Thoracic aorta (tissue), 2 donors: ENCODE results near the gene PPP1R12B. TPM values are rescaled to one million over a fixed set of nuclear protein-coding genes. Genes with fewer than 3 reads are reported as not detected.
"Not testable (repeated sequence)": the region's sequence is repeated elsewhere in the genome, so short reads cannot be mapped to it uniquely, and the experiment has no call there.

Source experiments
- ATAC-seq: fragments of 150-250 bp; one replicate; pipeline ENCODE4 v1.8.0; 2017; ENCODE audit warnings: low read depth; ENCODE audit not compliant: insufficient number of reproducible peaks, low FRiP score
- DNase-seq: peaks from one replicate; pipeline ENCODE4 v3.0.0-alpha.2; 2020; ENCODE audit warnings: low spot score
- H3K27ac ChIP-seq, 2 donors: fragments of 200-600 bp; sonication (generic); 1 replicate in 1 of 2; 2 replicates in 1 of 2; pipeline ENCODE4 v1.5.1; 2016; ENCODE audit warnings: mild to moderate bottlenecking in 2 of 2, moderate library complexity in 2 of 2
- H3K27me3 ChIP-seq: fragments of 200-600 bp; sonication (generic); replicated peaks from 2 replicates; pipeline ENCODE4 v1.6.0; 2016; ENCODE audit warnings: mild to moderate bottlenecking; ENCODE audit not compliant: insufficient read depth
- H3K36me3 ChIP-seq: fragments of 200-600 bp; sonication (generic); one replicate; pipeline ENCODE4 v1.5.1; 2016
- H3K4me1 ChIP-seq, 2 donors: fragments of 200-600 bp; sonication (generic); 1 replicate in 1 of 2; 2 replicates in 1 of 2; pipeline versions ENCODE4 v1.5.1 to v1.6.0; 2016; ENCODE audit warnings: low read depth in 2 of 2, mild to moderate bottlenecking in 1 of 2; ENCODE audit not compliant: control insufficient read depth in 1 of 2
- H3K4me3 ChIP-seq: fragments of 200-600 bp; sonication (generic); 2 replicates; pipeline ENCODE4 v1.5.1; 2016; ENCODE audit warnings: mild to moderate bottlenecking
- H3K9me3 ChIP-seq: fragments of 200-600 bp; sonication (generic); 2 replicates; pipeline ENCODE4 v1.5.1; 2016
- total RNA-seq, 2 donors: library from RNA; depleted of rRNA; stranded (reverse); fragments of >200 nt; gene quantifications; one replicate each; pipeline versions ENCODE4 v1.1.0 to v1.2.3, GENCODE V29; 2016
- TF ChIP-seq, protein P1 (sequence below): fragments of 200-600 bp; sonication (generic); IDR thresholded peaks from one replicate; pipeline ENCODE4 v1.5.1; 2019; ENCODE audit warnings: antibody characterized with exemption

PPP1R12B gene
- total RNA-seq, 2 donors from 2014 or later, result 573 to 677 TPM

DNA sequence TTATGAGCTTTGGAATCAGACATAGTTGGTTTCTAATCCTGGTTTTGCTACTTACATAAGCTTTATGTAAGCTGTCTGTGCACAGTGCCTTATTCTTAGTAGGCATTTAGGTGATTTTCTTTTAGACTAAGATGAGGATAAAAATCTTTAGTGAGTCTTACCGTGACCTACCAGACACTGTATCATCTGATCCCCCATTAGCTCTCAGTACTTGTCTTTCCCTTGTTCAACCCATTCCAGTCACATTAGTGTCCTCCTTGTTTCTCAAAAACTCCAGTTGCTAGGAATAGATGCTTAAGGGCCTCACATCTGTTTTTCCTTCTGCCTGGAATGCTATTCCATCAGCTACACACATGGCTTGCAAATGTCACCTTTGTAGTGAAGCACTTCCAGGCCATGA, 18.8 kb downstream of the PPP1R12B start:
- Histone ChIP-seq H3K27me3 (no peaks in the 10 kb centered on the region), H3K36me3 (no peaks in the 10 kb centered on the region), H3K9me3 (no peaks in the 10 kb centered on the region), H3K27ac (no peak overlapping the region), H3K4me1 (peaks cover 3 to 16% of the 10 kb centered on the region in 2 donors), H3K4me3 (no peak overlapping the region)
- no peak for DNase-seq
- TF ChIP-seq, protein P1, sequence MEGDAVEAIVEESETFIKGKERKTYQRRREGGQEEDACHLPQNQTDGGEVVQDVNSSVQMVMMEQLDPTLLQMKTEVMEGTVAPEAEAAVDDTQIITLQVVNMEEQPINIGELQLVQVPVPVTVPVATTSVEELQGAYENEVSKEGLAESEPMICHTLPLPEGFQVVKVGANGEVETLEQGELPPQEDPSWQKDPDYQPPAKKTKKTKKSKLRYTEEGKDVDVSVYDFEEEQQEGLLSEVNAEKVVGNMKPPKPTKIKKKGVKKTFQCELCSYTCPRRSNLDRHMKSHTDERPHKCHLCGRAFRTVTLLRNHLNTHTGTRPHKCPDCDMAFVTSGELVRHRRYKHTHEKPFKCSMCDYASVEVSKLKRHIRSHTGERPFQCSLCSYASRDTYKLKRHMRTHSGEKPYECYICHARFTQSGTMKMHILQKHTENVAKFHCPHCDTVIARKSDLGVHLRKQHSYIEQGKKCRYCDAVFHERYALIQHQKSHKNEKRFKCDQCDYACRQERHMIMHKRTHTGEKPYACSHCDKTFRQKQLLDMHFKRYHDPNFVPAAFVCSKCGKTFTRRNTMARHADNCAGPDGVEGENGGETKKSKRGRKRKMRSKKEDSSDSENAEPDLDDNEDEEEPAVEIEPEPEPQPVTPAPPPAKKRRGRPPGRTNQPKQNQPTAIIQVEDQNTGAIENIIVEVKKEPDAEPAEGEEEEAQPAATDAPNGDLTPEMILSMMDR, result no peak
- no peak for ATAC-seq

DNA sequence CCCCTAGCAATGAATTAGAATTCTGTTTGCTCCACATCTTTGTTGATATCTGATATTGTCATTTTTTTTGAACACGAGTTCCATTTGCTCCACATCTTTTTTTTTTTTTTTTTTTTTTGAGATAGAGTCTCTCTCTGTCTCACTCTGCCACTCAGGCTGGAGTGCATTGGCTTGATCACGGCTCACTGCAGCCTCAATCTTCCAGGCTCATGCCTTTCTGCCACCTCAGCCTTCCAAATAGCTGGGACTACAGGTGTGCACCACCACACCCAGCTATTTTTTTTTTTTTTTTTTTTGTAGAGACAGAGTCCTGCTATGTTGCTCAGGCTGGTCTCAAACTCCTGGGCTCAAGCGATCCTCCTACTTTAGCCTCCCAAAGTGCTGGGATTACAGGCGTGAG, 22.4 kb downstream of the PPP1R12B start:
- not testable (repeated sequence) for DNase-seq, H3K4me3 ChIP-seq, H3K27ac ChIP-seq, H3K27me3 ChIP-seq, ATAC-seq, H3K36me3 ChIP-seq, H3K4me1 ChIP-seq, H3K9me3 ChIP-seq

DNA sequence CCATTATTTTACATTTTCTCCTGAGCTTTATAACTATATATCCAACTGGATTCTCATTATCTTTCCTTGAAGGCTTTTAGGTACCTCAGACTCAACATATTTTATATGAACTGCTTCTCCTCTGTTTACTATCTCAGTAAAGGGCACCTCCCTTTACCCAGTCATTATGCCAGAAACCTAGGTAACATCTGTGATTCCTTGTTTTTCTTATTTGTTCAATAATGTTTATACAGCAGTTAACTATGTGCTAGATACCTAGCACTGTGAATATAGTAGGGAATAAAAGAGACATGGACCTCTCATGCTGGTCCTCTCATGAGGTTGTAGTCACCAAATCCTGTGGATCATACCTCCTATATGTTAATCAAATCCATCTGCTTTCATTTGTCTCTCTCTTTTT, 25.6 kb downstream of the PPP1R12B start:
- no peaks in the 10 kb centered on the region for H3K36me3 ChIP-seq
- no peaks in the 10 kb centered on the region for H3K9me3 ChIP-seq
- DNase-seq (no peak), ATAC-seq (no peak)
- no peaks in the 10 kb centered on the region for H3K4me1 ChIP-seq
- H3K27ac ChIP-seq, result no peak overlapping the region
- no peak overlapping the region for H3K4me3 ChIP-seq
- TF ChIP-seq, protein P1, result no peak
- no peaks in the 10 kb centered on the region for H3K27me3 ChIP-seq

DNA sequence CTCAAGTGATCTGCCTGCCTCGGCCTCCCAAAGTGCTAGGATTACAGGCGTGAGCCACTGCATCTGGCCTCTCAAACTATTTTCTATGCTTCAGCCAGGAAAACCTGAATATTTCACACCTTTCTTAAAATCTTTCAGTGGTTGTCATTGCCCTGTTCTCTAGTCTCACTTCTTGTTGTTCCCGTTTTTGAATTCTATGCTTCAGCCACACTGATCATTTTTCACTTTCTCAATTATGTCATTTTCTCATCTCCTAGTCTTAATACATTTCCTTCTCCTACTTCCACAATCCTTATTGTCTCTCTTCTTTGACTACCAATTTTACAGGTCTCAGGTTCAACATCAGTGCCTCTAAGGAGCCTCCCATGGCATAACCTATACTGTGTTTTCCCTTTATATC, 26.7 kb downstream of the PPP1R12B start:
- not testable (repeated sequence) for DNase-seq, H3K9me3 ChIP-seq, ATAC-seq, H3K4me3 ChIP-seq, H3K27ac ChIP-seq, H3K27me3 ChIP-seq, H3K36me3 ChIP-seq, H3K4me1 ChIP-seq

DNA sequence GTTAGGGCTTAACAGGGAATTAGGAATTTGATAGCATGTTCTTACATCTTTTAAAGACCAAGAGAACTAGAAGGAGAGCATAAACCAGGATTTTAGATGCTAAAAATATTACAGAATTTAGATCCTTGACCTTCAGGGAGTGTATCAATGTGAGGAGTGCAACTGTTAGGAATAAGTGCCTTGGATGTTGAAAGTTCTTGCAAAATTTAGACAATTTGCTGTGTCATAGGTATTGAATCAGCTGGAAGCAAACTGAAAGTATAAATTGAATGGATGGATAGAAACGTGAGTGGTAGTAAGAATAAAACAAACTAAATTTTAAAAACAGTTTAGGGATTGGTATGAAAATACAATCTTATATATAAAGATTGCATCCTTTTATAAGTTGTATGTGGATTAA, 27.7 kb downstream of the PPP1R12B start:
- H3K27ac ChIP-seq, result no peak overlapping the region
- no peaks in the 10 kb centered on the region for H3K4me1 ChIP-seq
- H3K9me3 ChIP-seq, result no peaks in the 10 kb centered on the region
- DNase-seq (no peak), ATAC-seq (no peak)
- H3K27me3 ChIP-seq, result no peaks in the 10 kb centered on the region
- H3K36me3 ChIP-seq, result no peaks in the 10 kb centered on the region
- no peak overlapping the region for H3K4me3 ChIP-seq
- TF ChIP-seq, protein P1, result no peak

DNA sequence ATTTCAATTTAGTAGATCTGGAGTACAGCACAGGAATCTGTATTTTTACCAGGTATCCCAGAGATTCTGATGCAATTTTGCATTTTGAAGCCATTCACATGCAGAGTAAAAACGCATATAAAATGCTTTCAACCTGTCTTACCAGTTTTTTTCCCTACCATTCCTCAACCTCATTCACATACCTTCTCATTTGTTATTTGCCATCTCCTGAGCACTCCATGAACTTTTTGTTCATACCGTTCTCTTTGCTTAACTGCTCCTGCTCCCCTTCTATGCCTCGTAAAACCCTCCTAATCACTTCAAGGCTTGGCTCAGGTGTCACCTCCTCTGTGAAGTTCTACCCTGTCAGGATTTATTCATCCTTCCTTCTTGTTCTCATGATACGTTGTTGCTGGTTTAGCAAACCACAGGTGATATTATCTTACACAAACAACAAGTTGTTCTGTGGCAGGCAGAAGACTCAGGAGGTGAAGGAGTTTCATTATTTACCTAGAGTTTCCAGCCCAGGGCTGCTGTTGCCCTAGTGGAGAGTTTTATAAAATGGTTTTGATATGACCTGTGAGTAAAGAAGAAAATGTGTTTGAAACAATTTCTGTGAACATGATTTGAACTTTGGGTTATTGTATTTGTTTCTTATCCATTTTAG, 31.5 kb downstream of the PPP1R12B start:
- not testable (repeated sequence) for ATAC-seq, H3K9me3 ChIP-seq, H3K4me3 ChIP-seq, H3K27me3 ChIP-seq, H3K36me3 ChIP-seq, H3K4me1 ChIP-seq, H3K27ac ChIP-seq, DNase-seq

DNA sequence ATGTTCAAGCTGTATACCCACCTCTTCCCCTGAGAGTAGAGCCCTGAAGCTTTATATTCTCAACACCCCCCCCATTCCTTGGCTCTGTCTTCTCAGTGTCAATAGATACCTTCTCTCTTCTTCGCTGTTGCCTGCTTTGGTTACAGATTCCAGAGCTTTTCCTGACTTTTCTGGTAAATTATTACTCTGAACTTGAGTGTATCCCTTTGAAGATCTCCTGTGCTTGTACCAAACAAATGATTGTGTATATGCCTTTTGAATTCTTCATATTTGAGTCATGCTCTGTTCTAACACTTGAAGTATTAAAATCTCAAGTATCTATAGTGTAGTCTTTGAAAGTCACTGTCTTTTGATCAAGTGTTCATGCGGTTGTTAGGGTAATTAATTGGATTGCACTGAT, 32.0 kb downstream of the PPP1R12B start:
- not testable (repeated sequence) for H3K4me3 ChIP-seq, H3K9me3 ChIP-seq, H3K27ac ChIP-seq, ATAC-seq, H3K36me3 ChIP-seq, DNase-seq, H3K4me1 ChIP-seq, H3K27me3 ChIP-seq

DNA sequence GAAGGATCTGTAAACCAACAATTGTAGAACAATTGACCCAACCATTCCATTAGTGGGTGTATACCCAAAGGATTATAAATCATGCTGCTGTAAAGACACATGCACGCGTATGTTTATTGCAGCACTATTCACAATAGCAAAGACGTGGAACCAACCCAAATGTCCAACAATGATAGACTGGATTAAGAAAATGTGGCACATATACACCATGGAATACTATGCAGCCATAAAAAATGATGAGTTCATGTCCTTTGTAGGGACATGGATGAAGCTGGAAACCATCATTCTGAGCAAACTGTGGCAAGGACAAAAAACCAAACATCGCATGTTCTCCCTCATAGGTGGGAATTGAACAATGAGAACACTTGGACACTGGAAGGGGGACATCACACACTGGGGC, 33.4 kb downstream of the PPP1R12B start:
- H3K9me3 ChIP-seq, H3K36me3 ChIP-seq, H3K4me3 ChIP-seq, H3K27me3 ChIP-seq, H3K4me1 ChIP-seq, ATAC-seq, DNase-seq, H3K27ac ChIP-seq: not testable (repeated sequence)

DNA sequence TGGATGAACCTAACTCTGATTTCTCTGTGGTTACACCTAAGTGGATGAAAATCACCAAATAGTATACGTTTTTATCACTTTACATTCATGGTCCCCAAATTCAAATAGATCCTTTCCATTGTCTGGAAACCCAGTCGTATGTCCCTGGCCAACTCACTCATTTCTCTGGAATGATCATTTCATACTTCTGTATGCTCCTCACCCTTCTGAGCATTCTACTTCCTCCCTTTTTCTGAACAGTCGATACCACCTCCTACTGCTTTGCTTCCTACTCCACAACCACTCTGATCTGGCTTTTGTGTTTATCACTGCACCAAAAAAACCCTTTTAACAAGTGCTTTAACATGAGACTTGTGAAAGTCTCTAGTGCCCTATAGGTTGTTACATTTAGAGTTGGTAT, 47.3 kb downstream of the PPP1R12B start:
- not testable (repeated sequence) for ATAC-seq, DNase-seq, H3K36me3 ChIP-seq, H3K9me3 ChIP-seq, H3K27me3 ChIP-seq, H3K4me3 ChIP-seq
- Histone ChIP-seq H3K27ac (peak overlapping the region in 1 of 2 donors; percentile 23), H3K4me1 (peaks cover 12 to 32% of the 10 kb centered on the region in 2 donors)
